Lower leg skin (tissue), 4 donors: ENCODE results near the gene THADA. TPM values are rescaled to one million over a fixed set of nuclear protein-coding genes. Genes with fewer than 3 reads are reported as not detected.
A peak's percentile ranks its signal among the peaks of the same experiment; 100 is the strongest.

ENCODE experiments used
- DNase-seq, 2 donors: peaks; one replicate each; pipeline ENCODE4 v3.0.0-alpha.2; 2019; ENCODE audit warnings: low spot score in 2 of 2
- H3K4me3 ChIP-seq: fragments of 200-600 bp; sonication (generic); 2 replicates; pipeline ENCODE4 v1.5.1; 2017; ENCODE audit warnings: mild to moderate bottlenecking, low read depth; ENCODE audit not compliant: poor library complexity, severe bottlenecking
- POLR2A ChIP-seq, 2 donors: fragments of 450-650 bp; IDR thresholded peaks; one replicate each; pipeline ENCODE4 v1.6.1; 2016 to 2017; ENCODE audit warnings: antibody characterized with exemption in 2 of 2, mild to moderate bottlenecking in 1 of 2, moderate library complexity in 1 of 2
- WGBS, 2 donors: methylation state at CpG; one replicate each; pipeline ENCODE4 v1.1.5; 2018; 5-methylcytosine and 5-hydroxymethylcytosine counted together
- intact Hi-C: fragments of 100-400 bp; cut with DNase I; formaldehyde crosslinking; loops from one replicate; pipeline ENCODE4 v1.15.0; 2023; ENCODE audit warnings: low total_unique reads
- total RNA-seq, 4 donors: library from RNA; depleted of rRNA; stranded (reverse); fragments of >200 nt; gene quantifications; one replicate each; pipeline ENCODE4 v1.1.0, GENCODE V29; 2016
- TF ChIP-seq, protein P1 (sequence below), 3 donors: fragments of 450-650 bp; IDR thresholded peaks; one replicate each; pipeline ENCODE4 v1.5.1; 2016; ENCODE audit warnings: antibody characterized with exemption in 3 of 3, mild to moderate bottlenecking in 3 of 3, moderate library complexity in 2 of 3

The THADA gene
- total RNA-seq, 4 donors from 2014 or later, result 19.5 to 26.4 (median 22.2) TPM

DNA sequence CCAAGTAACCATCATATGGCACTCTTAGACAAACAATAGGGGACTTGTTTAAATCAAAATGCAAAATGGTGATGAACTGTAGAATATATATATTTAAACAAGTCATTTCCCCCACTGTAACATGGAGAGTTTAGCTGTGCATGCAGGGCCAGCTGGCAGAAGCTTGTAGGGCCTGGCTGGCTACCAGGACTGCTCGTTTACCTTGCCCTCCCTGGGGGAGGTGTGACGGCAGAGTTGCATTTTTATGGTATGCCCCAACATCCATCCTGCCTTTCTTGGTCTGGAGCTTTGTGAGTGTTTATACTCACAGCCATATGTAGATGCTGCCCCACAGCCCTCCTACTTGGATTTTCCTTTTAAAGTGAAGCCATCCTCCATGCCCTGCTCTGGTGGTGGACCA, 267.7 kb downstream of the THADA start:
- no peak for DNase-seq

DNA sequence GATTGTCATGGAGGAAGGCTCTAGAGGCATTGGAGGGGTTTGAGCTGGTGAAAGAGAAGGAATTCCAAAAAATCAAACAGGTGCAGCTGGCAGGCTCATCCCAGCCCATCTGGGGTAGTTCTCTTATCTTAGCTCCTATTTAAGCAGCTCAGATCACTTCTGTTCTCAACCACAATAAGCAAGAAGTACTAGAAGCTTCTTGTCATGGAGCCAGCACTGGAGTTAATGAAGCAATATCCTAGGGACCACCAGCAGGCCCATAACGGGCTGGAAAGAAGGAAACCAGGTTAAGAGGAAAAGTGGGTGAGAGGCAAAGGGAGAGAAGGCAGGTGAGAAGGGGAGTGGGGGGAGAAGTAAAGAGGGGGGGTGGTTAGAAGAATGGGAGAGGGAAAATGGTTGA, 268.7 kb downstream of the THADA start:
- TF ChIP-seq POLR2A (IDR thresholded peaks at IDR 0.05), result no peak
- TF ChIP-seq, protein P1, sequence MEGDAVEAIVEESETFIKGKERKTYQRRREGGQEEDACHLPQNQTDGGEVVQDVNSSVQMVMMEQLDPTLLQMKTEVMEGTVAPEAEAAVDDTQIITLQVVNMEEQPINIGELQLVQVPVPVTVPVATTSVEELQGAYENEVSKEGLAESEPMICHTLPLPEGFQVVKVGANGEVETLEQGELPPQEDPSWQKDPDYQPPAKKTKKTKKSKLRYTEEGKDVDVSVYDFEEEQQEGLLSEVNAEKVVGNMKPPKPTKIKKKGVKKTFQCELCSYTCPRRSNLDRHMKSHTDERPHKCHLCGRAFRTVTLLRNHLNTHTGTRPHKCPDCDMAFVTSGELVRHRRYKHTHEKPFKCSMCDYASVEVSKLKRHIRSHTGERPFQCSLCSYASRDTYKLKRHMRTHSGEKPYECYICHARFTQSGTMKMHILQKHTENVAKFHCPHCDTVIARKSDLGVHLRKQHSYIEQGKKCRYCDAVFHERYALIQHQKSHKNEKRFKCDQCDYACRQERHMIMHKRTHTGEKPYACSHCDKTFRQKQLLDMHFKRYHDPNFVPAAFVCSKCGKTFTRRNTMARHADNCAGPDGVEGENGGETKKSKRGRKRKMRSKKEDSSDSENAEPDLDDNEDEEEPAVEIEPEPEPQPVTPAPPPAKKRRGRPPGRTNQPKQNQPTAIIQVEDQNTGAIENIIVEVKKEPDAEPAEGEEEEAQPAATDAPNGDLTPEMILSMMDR (IDR thresholded peaks at IDR 0.05), result no peak
- intact Hi-C loops, result no loop called here
- DNase-seq, result no peak
- H3K4me3 ChIP-seq, result no peak overlapping the region
- 58 to 84% methylated on average over 1 of the region's 1 CpG for WGBS, 2 donors

More for the DNA sequence above, 267.7 kb downstream of the THADA start:
- 39 to 45% methylated on average over 2 of the region's 2 CpGs for WGBS, 2 donors
- no peak for TF ChIP-seq POLR2A (IDR thresholded peaks at IDR 0.05)
- TF ChIP-seq, protein P1 (IDR thresholded peaks at IDR 0.05), result no peak
- intact Hi-C loops, result no loop called here
- no peak overlapping the region for H3K4me3 ChIP-seq

- no peak overlapping the region for H3K4me3 ChIP-seq
- intact Hi-C loops, result no loop called here
- no peak for DNase-seq
- TF ChIP-seq POLR2A (IDR thresholded peaks at IDR 0.05), result no peak
- TF ChIP-seq, protein P1 (IDR thresholded peaks at IDR 0.05), result no peak
- WGBS, 2 donors, result 87 to 94% methylated on average over 2 of the region's 2 CpGs
Observed at GRCh38 chr2:43326101-43326825, 269.6 kb downstream of the THADA start.

DNA sequence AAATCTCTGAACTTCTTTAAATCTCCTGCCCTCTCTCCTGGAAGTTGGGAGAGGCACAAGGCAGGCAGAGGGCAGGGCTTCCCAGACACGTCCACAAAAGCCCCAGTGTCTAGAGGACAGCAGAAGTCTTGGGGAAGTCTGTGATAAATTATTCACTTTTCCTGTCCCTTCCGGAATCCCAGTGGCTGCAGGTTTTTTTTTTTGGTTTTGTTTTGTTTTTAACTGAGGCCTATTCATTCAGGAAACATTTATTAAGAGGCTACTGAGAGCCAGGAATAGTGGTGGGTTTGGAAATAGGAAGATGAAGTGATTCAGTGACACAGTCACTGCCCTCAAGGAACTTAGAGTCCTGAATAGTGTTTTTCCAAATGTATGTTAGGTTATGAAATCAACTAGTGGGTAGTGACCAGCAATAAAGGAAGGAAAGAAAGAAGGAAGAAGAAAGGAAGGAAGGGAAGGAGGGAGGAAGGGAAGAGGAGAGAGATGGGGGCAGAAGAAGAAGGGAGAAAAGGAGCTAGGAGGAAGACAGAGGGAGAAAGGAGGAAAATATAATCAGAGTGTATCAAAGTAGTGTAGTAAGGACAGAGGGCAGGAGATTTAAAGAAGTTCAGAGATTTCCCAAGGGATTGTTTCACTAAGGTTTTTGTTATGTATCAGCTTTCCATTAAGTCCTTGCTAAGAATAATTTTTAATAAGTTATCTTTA, 270.6 kb downstream of the THADA start:
- WGBS, 2 donors, result 27 to 37% methylated on average over 2 of the region's 2 CpGs
- TF ChIP-seq POLR2A (IDR thresholded peaks at IDR 0.05), result no peak
- TF ChIP-seq, protein P1 (IDR thresholded peaks at IDR 0.05), result no peak
- no peak for DNase-seq
- intact Hi-C loops, result no loop called here
- H3K4me3 ChIP-seq, result no peak overlapping the region

DNA sequence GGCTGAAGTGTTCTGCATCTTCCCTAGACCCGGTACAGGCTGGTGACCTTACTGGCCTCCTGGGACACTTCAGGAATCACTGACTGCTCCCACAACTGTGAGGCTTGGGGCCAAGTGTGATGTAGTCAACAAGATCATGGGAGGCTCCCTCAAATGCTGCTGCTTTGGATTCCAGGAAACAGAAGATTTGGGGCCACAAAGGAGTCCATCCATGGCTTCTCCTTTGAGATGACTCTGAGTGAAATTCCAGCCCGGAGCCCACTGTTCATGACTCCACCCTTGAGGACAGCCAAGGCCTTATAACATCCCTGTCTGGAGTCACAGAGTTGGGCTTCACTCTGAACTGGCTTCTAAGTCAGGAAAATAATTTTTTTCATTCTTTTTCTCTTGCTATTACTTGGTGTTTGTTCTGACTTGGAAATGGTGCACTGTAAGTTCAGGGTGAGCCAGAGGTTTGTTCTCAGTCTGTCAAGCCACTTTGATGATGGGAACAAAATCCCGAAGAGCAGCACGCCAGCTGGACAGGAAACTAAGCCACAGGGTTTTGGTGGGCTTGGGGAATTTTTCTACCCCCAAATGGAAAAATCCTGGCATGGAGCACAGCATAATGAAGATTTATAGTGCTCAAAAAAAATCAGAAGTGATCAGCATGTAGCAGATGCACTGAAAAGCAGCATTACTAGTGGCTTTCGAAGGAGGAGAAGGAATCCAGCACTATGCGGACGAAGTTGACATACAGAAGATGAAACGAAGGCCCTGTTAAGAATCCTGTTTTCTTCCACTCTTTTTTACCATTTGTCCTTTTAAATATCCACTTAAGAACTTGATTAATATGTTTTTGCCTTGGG, 271.4 kb downstream of the THADA start:
- TF ChIP-seq POLR2A (IDR thresholded peaks at IDR 0.05), result no peak
- TF ChIP-seq, protein P1 (IDR thresholded peaks at IDR 0.05), result no peak

More for the DNA sequence above, 271.4 kb downstream of the THADA start:
- WGBS, 2 donors, result 45 to 52% methylated on average over 8 of the region's 8 CpGs
- DNase-seq, result peak; percentile 87 to 93
- intact Hi-C loops, result no loop called here
- H3K4me3 ChIP-seq, result no peak overlapping the region
